Measurements from ENCODE around the gene RALGPS2.

Gene RALGPS2

DNA sequence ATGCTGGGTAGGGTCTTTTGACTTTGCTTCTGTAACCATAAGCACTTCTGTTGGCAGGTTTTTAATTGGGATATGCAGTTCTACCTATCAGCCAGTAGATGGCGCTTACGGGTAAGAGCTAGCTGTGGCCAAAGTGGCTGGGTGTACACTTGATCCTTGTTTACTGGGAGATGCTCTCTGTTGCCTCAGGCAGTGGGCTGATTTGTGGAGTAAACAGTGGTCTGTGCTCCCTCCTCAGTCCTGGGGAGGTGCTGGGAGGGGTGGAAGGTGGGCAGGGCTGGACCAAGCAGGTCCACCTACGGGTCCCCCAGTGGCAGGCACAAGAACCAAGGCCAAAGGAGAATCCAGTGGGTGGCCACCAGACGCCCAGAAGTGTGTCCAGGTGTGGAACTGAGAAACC lies 43.4 kb downstream of the RALGPS2 start:
- Histone ChIP-seq H3K27ac (no peak overlapping the region), H3K4me3 (no peak overlapping the region)

DNA sequence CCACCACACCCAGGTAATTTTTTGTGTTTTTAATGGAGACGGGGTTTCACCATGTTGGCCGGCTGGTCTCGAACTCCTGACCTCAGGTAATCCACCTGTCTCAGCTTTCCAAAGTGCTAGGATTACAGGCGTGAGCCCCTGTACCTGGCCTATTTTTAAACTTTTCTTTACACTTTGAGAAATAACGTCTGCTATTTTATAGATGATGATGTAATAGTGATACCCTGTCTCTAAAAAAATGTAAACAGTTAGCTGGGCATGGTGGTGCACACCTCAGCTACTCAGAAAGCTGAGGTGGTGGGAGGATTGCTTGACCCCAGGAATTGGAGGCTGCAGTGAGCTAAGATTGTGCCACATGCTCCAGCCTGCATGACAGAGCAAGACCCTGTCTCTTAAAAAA lies 47.9 kb downstream of the RALGPS2 start:
- no peak overlapping the region for H3K4me3 ChIP-seq
- no peak overlapping the region for H3K27ac ChIP-seq

DNA sequence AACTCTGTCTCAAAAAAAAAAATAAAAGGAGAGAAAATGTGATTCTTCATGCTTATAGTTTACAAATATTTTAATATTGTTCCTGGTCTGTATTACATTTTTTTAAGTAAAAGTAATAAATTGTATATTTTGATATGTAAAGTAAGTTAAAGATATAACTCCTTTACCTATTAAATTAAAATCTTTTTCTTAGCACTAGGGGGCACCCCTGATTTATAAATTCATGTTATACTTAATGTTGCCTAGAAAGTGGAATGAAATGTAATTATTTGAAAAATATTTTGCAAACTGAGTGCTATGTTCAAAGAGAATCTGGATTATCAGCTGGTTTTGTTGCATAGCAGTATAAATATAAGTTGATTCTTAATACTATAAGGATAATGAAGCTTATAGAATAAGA lies 49.2 kb downstream of the RALGPS2 start:
- Histone ChIP-seq H3K4me3 (no peak overlapping the region), H3K27ac (no peak overlapping the region)

DNA sequence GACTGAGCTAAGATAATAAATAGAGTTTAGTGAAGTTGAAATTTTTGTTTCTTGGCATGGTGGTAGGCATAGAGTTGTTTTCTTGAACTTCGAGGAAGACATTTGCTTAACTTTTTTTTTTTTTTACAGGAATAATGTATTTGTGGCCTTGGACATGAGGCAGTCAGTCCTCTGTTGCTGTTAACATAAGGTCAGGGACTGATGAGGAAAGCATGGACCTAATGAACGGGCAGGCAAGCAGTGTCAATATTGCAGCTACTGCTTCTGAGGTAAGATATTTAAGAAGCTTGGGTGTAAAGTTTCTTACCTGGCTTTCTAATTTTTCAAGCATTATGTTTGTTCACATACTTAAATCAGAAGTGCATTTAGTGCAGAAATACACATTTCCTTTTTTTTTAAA lies 51.5 kb downstream of the RALGPS2 start:
- H3K27ac ChIP-seq, result no peak overlapping the region
- no peak overlapping the region for H3K4me3 ChIP-seq

DNA sequence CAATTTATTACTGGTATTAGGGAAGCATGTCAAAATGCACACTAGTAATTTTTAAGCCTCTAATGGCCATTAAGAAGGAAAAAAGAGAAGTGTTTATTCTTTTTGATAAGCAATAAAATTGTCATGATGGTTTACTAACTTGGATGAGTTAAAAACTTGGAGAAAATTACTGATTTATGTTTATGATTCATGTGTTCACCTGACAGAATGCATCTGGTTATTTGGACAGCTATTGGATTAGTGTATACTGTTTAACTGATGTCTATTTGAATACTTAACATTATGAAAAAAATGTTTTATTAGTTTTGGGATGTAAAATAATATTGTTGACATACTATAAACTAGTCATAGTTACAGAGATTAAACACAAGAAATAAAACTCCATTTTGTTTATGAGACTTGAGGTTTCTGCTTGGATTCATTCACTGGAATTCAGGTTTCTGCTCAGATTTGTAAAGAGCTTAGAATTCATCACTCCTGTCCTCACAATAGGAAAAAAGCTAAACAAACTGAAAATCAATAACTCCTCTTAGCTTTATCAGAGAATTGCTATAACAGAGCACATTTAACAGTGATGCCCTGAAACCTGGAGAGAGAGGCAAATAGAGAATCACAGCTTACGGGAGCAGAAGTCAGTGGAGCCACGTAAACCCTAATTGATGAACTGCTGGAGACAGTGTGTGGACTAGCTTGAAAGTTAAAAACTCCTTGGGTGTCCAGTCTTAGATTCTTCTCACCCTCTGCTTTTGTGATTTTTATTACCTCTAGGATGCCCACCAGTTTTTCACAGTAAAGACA lies 56.7 kb downstream of the RALGPS2 start:
- H3K27ac ChIP-seq, result no peak overlapping the region
- no peak overlapping the region for H3K4me3 ChIP-seq

DNA sequence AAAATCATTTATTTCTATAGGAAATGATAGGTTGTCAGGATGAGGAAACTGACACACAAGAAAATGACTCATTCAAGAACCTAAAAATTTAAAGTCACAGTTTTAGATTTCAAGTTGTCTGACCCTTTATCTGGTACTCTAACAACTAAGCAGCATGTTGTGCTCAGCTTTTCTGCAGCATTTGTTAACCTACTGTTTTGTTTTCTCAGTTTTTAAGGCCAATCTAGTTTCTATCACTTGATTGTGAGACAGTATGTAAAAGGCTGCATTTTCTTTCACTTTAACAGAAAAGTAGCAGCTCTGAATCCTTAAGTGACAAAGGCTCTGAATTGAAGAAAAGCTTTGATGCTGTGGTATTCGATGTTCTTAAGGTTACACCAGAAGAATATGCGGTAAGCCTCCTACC lies 59.1 kb downstream of the RALGPS2 start:
- no peak overlapping the region for H3K4me3 ChIP-seq
- no peak overlapping the region for H3K27ac ChIP-seq

DNA sequence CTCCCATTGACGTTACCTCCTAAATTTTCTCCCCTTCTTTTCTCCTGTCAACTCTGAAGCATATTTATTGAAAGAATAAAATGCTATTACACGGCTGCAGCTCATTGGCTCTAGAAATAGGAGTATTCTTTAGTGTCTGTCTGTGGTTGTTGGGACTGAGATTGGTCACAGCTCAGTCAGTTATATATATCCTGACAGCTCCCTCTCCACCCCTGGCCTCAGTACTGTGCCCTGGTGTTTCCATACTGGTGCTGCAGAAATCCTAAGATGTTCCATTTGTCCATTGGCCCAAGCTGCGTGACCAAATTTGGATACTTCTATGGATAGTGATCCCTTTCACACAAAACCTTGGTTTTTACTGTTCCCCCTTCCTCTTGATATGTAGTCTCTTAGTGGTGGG lies 67.3 kb downstream of the RALGPS2 start:
- H3K27ac ChIP-seq, result no peak overlapping the region
- H3K4me3 ChIP-seq, result no peak overlapping the region

DNA sequence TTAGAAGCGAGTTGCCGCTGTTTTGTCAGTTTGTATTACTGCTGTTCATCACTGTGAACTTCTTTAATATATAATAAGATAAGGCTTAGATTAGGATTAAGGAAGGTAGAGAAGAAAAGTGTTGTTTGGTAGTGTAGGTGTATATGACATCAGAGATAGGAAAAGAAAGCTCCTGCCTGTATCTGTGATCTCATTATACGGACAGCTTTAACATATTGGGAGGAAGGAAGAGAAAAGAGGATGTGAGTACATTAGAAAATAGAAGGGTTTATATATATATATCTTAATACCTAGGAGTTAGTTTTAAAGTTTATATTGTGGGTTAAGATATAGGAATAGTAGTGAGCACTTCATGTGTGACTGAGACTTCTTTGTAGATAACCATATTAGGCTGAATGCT lies 71.0 kb downstream of the RALGPS2 start:
- Histone ChIP-seq H3K27ac (no peak overlapping the region), H3K4me3 (no peak overlapping the region)

DNA sequence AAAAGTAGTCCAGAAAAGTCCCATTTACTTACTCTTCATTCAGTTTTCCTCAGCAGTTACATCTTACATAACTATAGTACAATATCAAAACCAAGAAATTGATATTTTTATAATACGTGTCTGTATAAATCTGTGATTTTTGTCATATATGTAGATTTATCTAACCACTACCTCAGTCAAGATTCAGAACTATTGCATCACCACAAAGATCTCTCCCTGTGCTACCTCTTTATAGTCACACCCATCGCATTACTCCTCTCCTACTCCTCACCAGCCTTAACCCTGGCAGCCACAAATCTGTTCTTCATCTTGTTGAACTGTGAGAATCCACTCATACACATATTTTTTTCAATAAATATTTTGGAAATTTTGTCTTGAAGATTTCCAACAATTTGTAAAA lies 72.5 kb downstream of the RALGPS2 start:
- no peak overlapping the region for H3K4me3 ChIP-seq

DNA sequence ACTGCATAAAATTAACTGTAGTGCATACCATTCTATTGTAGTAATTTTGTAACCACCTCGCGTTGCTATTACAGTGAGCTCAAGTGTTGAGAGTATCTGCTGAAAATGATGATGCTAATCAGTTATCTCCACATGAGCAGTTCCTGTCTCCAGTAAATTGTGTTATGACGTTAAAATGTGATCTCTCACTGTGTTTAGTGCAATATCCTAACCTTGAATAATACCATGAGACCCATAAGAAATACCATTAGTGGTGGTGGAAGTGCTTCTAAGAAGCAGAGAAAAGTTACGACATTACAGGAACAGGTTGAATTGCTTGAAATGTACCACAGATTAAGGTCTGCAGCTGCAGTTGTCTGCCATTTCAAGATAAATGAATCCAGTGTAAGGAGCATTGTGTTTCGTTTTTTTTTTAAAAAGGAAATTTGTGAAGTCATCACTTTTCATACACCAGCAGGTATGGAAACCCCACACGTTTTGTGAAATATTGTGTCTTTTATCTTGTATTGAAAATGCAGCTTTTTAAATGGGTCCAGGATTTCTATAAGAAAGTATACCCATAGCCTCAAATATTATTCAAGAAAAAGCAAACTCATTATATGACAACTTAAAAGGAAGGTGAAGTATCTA lies 73.3 kb downstream of the RALGPS2 start:
- Histone ChIP-seq H3K4me3 (no peak overlapping the region), H3K27ac (no peak overlapping the region)

More for the DNA sequence above, 72.5 kb downstream of the RALGPS2 start:
- H3K27ac ChIP-seq, result no peak overlapping the region

DNA sequence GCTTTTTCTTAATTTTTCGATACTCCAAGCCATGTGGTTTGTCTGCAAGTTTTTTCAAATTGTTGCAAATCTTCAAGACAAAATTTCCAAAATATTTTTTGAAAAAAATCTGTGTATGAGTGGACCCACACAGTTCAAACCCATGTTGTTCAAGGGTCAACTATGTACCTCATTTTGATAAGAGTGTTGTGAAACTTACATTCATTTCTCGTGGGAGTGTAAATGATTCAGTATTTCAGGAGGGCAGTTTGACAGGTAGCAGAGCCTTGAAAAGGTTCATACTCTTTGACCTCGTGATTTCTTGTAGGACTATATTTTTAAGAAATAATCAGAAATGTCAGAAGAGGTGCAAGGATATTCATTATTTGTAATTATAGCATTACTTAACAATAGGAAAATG lies 77.8 kb downstream of the RALGPS2 start:
- Histone ChIP-seq H3K27ac (no peak overlapping the region), H3K4me3 (no peak overlapping the region)

DNA sequence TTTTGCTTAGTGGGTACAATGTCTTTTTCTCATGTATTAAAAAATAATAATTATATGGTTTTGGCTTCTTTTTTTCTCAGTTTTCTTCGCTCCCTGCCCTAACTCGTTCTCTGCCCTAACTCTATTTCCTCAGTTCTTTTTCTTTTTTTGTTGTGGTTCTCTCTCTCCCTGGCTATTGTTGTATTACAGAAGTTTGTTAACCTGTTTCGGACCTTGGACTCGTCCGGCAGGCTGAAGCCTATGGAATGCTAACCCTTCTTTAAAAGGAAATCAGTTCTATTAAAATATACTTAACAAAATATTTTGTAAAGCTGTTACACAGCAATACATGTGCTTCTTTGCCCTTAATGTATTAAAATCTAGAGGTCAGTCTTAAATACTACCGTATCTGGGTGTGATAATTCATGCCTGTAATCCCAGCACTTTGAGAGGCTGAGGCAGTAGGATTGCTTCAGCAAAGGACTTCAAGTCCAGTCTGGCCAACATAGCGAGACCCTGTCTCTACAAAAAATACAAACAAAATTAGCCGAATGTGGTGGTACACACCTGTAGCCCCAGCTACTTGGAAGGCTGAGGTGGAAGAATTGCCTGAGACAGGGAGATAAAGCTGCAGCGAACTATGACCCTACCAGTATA lies 81.7 kb downstream of the RALGPS2 start:
- no peak overlapping the region for H3K27ac ChIP-seq
- no peak overlapping the region for H3K4me3 ChIP-seq

DNA sequence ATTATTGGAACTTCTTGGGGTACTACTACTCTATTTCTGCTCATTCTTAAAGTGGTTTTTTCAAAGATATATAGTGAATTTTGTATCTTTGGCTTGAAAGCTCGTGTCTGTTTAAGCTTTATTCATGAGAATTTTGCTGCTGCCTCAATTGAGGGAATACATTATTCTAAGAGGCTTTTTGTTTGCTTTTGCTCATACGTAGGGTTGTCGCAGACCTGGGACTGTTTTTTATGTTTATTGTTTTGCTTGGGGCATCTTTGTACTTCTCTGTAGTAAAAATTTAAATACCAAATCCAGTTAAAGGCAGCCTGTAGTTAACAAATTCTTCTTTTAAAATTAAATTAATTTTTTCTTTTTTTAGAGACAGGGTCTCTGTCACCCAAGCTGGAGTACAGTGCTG lies 83.5 kb downstream of the RALGPS2 start:
- Histone ChIP-seq H3K4me3 (no peak overlapping the region), H3K27ac (no peak overlapping the region)

DNA sequence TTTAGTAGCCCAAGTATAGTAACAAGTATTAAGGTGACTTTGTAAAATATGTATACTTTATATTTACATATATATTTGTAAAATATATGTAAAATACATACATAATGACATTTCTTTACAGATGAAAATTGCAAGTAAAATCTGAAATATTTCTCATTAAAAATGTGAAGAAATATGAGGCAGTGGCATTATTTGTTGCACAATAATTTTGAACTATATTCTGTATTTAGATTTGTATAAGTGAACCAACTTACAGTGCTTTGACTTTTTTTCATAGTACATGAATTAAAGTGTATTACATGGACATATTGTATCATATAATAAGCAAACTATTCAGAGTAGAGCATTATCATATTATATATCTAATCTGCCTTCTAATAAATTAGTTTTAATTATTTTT lies 85.5 kb downstream of the RALGPS2 start:
- H3K27ac ChIP-seq, result no peak overlapping the region
- H3K4me3 ChIP-seq, result no peak overlapping the region

DNA sequence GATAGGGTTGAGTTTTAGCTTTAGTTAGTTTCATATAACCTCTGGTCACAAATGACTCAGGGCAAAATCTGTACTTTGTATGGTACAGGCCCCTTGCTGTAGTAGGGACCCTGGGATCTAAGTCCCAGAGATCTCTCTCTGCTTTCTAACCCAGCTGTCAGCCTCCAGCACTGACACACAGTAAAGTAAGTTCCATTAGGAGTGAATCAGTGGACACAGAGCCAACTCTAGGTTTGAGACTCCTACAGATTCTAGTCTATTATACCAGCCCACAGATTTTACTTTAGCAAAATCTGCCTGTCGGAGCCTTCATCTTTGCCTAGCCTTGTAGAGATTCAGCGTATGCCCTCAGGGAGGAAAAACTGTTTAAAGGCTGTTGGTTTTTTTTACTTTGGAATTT lies 93.4 kb downstream of the RALGPS2 start:
- no peak overlapping the region for H3K27ac ChIP-seq

DNA sequence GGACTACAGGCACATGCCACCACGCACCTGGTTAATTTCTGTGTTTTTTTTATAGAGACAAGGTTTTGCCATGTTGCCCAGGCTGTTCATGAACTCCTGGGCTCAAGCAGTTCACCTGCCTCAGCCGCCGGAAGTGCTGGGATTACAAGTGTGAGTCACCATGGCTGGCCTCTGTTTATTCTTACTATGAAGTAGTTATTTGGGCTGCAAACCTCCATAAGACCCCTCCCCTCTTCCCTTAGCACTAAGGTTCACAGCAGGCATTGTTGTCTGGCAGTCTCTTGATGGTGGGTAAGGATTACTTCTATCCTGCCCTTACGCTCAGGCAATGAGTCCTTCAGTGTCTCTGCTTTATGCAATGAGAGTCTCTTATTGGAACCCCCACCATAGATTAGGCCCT lies 94.1 kb downstream of the RALGPS2 start:
- no peak overlapping the region for H3K4me3 ChIP-seq
- no peak overlapping the region for H3K27ac ChIP-seq

More for the DNA sequence above, 93.4 kb downstream of the RALGPS2 start:
- no peak overlapping the region for H3K4me3 ChIP-seq

DNA sequence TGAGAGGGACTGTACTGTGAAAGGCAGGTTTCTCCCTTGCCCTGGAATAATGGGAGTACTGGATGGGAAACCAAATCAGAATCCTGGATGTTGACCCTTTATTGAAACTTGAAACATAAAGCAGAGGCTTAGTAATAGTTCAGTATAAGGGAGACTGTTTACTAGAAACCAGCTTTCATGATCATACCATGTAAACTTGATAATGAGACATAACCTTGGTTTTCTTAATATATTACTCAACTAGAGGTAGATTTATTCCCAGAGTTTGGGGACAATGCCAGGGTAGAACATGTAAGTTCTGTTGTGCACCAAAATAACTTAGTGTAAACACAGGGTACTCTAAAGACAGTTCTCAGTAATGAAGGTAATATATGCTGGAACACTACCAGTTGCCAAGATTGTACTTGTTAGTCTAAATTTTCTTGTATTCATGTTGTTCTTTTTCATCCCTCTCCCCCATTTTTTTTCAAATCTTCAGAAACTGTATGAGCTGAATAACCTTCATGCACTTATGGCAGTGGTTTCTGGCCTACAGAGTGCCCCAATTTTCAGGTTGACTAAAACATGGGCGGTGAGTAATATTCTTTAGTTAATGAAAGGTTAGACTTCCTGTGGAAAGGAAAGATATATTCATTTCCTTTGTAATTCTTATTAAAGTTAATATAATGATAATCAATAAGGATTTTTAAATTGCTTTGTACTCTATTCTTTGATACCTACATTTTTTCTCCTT lies 96.3 kb downstream of the RALGPS2 start:
- Histone ChIP-seq H3K27ac (no peak overlapping the region), H3K4me3 (no peak overlapping the region)

DNA sequence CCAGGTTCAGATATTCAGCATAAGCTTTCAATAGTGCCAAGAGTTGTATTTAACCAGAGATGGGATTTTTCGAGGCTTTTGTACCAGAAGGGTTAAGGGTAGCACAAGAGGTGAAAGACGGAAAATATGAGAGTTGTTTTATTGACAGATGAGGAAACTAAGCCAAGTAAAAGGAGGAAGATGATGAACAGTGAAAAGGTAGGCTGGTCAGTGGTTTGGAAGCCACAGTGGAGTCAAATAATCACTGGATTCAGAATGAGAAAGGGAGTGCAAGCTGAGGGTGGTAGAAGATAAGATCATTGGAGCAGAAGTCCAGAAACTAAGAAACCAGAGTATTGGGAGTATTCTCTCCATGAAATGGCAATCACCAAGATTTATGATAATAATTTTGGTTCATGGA lies 100.1 kb downstream of the RALGPS2 start:
- H3K4me3 ChIP-seq, result no peak overlapping the region
- no peak overlapping the region for H3K27ac ChIP-seq

DNA sequence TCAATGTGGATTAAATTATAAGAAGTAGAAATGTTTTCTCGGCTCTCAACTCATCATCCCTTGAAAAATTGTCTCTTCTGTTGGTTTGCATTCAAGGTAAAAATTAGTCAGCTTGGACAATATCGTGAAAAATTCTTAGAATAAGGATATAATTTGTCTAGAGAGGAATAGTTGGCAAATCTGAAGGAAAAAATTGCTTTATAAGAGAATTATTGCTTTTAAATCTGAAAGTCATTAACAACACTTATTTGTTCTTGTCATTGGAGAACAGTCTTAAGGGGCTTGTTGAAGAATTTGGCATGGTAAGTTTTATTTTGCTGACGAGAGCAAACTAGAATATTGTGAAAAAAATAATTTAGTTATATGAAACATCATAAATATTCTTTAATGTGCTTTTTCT lies 119.4 kb downstream of the RALGPS2 start:
- Histone ChIP-seq H3K4me3 (no peak overlapping the region), H3K27ac (no peak overlapping the region)

DNA sequence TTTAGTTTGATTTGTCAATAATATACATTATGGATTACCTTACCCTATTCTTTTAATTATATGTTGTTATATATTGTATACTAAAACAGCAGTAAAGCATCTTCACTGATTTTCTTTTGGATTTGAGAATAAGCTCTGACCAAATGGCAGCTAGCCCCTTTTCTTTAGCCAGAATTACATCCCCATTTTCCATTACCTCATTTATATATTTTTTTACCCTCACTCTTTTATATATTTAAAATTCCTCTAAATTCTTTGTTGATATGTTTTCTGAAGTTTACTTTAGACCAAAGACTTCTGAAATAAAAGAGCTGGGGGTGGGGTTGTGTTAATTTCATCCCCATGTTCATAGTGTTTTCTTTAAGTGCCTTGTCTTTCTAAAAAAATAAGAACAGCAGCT lies 121.3 kb downstream of the RALGPS2 start:
- H3K27ac ChIP-seq, result no peak overlapping the region

More for the DNA sequence above, 121.3 kb downstream of the RALGPS2 start:
- no peak overlapping the region for H3K4me3 ChIP-seq

All from skin epidermis (tissue), 12 donors.